ENCODE results near the gene OTOP3.

Gene OTOP3

GRCh38 chr17:74990581-74991105 is 54.9 kb downstream of the OTOP3 start:
- DNase-seq: no peak

- DNase-seq: no peak
These were observed 56.5 kb downstream of the OTOP3 start for GRCh38 chr17:74992223-74992622.

GRCh38 chr17:74994440-74994839 is 58.7 kb downstream of the OTOP3 start:
- DNase-seq: no peak

- no peak for DNase-seq
These were observed 60.1 kb downstream of the OTOP3 start for GRCh38 chr17:74995847-74996246.

GRCh38 chr17:74998783-74999182 is 63.1 kb downstream of the OTOP3 start:
- DNase-seq: no peak

GRCh38 chr17:74999523-74999922 is 63.8 kb downstream of the OTOP3 start:
- DNase-seq: no peak
